GM23248 (cell line): ENCODE measurements around the gene FKBP1C. TPM values are rescaled to one million over a fixed set of nuclear protein-coding genes. Genes with fewer than 3 reads are reported as not detected.

Source experiments
- DNase-seq: peaks from one replicate; pipeline ENCODE4 v3.0.0-alpha.2; 2015
- H2AFZ ChIP-seq: fragments of 200-600 bp; sonication (generic); 2 replicates; pipeline ENCODE4 v1.6.1; 2016; ENCODE audit warnings: antibody characterized with exemption
- H3F3A ChIP-seq: fragments of 200-600 bp; sonication (generic); 2 replicates; pipeline ENCODE4 v1.6.1; 2016; ENCODE audit warnings: mild to moderate bottlenecking, antibody characterized with exemption, mixed run types; ENCODE audit not compliant: insufficient read depth
- H3K27ac ChIP-seq: fragments of 200-600 bp; sonication (generic); 2 replicates; pipeline ENCODE4 v1.5.1; 2016; ENCODE audit warnings: mild to moderate bottlenecking
- H3K27me3 ChIP-seq: fragments of 200-600 bp; sonication (generic); replicated peaks from 2 replicates; pipeline ENCODE4 v1.6.1; 2016; ENCODE audit warnings: mild to moderate bottlenecking; ENCODE audit not compliant: insufficient read depth
- H3K36me3 ChIP-seq: fragments of 200-600 bp; sonication (generic); 2 replicates; pipeline ENCODE4 v1.6.1; 2016; ENCODE audit warnings: low read depth, mild to moderate bottlenecking
- H3K4me1 ChIP-seq: fragments of 200-600 bp; sonication (generic); 2 replicates; pipeline ENCODE4 v1.6.1; 2016; ENCODE audit warnings: mild to moderate bottlenecking; ENCODE audit not compliant: insufficient read depth
- H3K4me2 ChIP-seq: fragments of 200-600 bp; sonication (generic); one replicate; pipeline ENCODE4 v1.6.1; 2016; ENCODE audit warnings: mild to moderate bottlenecking; ENCODE audit not compliant: unreplicated experiment
- H3K4me3 ChIP-seq: fragments of 200-600 bp; sonication (generic); 2 replicates; pipeline ENCODE4 v1.5.1; 2016; ENCODE audit warnings: mild to moderate bottlenecking
- H3K79me2 ChIP-seq: fragments of 200-600 bp; sonication (generic); 2 replicates; pipeline ENCODE4 v1.6.1; 2016; ENCODE audit warnings: mild to moderate bottlenecking; ENCODE audit not compliant: insufficient read depth
- H3K9ac ChIP-seq: fragments of 200-600 bp; sonication (generic); 2 replicates; pipeline ENCODE4 v1.6.1; 2016; ENCODE audit warnings: mild to moderate bottlenecking
- H3K9me2 ChIP-seq: fragments of 200-600 bp; sonication (generic); 2 replicates; pipeline ENCODE4 v1.6.1; 2016; ENCODE audit warnings: mixed run types, mild to moderate bottlenecking, moderate library complexity; ENCODE audit not compliant: insufficient read depth
- H3K9me3 ChIP-seq: fragments of 200-600 bp; sonication (generic); one replicate; pipeline ENCODE4 v1.6.1; 2017; ENCODE audit warnings: low read depth
- H4K20me1 ChIP-seq: fragments of 200-600 bp; sonication (generic); 2 replicates; pipeline ENCODE4 v1.6.0; 2016; ENCODE audit not compliant: insufficient read depth
- EZH2 ChIP-seq: fragments of 200-600 bp; sonication (generic); IDR thresholded peaks from 2 replicates; pipeline ENCODE4 v1.6.1; 2018; ENCODE audit warnings: antibody characterized with exemption, mild to moderate bottlenecking; ENCODE audit not compliant: insufficient read depth, poor library complexity, severe bottlenecking
- EZH2phosphoT487 ChIP-seq: fragments of 200-600 bp; sonication (generic); IDR thresholded peaks from 2 replicates; pipeline ENCODE4 v1.6.1; 2018; ENCODE audit warnings: antibody characterized with exemption, moderate library complexity, mild to moderate bottlenecking, low read depth; ENCODE audit not compliant: insufficient read depth
- WGBS, 2 experiments: methylation state at CpG; one replicate each; pipeline ENCODE4 v1.1.6; 2015 to 2017; ENCODE audit warnings: low lambda C conversion rate in 2 of 2, low coverage in 1 of 2; ENCODE audit errors: missing lambda C conversion rate in 2 of 2; 5-methylcytosine and 5-hydroxymethylcytosine counted together
- in situ Hi-C: fragments of 300-500 bp; cut with MboI; formaldehyde crosslinking; loops from 2 replicates; pipeline ENCODE4 v1.15.0; 2020
- polyA plus RNA-seq: library from polyadenylated mRNA; unstranded; fragments of >200 nt; fragmentation: Nextera tagmentation; extraction: Ambion mirVana; gene quantifications from 2 replicates; pipeline ENCODE4 v1.2.1, GENCODE V29; 2016
- total RNA-seq: library from RNA; depleted of rRNA; stranded (reverse); fragments of >200 nt; shearing (Covaris generic); gene quantifications from 2 replicates; pipeline ENCODE4 v1.2.3, GENCODE V29; 2014

Gene FKBP1C
- total and polyA plus RNA-seq, 2 experiments from 2014 or later, result 0.11 to 1.6 TPM

DNA sequence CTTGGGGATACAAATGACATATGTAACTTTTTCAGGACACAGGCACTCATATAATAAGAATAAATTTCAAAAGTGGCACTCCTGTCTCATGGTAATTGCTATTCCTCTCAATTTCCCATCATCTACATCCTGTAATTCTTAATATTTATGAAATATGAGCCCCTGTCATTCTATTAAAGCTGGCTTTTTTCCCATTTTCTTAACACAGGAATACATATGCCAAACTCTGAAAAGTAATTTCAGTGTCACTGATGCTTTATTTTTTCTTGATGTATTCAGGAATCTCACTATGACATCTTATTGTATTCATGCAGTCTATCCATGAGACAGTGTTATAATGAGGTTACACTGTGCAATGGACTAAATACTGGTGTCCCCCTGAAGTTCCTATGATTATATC is 24.3 kb upstream of the FKBP1C start:
- H2AFZ ChIP-seq, result no peak overlapping the region
- in situ Hi-C loops, result no loop called here
- no peak for DNase-seq

GRCh38 chr6:63188828-63189227 is 22.4 kb upstream of the FKBP1C start:
- no peaks in the 10 kb centered on the region for H4K20me1 ChIP-seq
- no peak overlapping the region for H3K9ac ChIP-seq
- H3F3A ChIP-seq, result no peaks in the 10 kb centered on the region
- no peak for DNase-seq
- H2AFZ ChIP-seq, result no peak overlapping the region
- in situ Hi-C loops, result no loop called here
- no peak overlapping the region for H3K27ac ChIP-seq
- no peaks in the 10 kb centered on the region for H3K9me2 ChIP-seq
- H3K27me3 ChIP-seq, result no peaks in the 10 kb centered on the region
- H3K36me3 ChIP-seq, result no peaks in the 10 kb centered on the region
- no peaks in the 10 kb centered on the region for H3K79me2 ChIP-seq
- TF ChIP-seq EZH2 (no peak), EZH2phosphoT487 (no peak)
- H3K4me2 ChIP-seq, result no peak overlapping the region
- no peak overlapping the region for H3K4me3 ChIP-seq
- H3K4me1 ChIP-seq, result no peaks in the 10 kb centered on the region
- no peaks in the 10 kb centered on the region for H3K9me3 ChIP-seq

More for the DNA sequence above, 24.3 kb upstream of the FKBP1C start:
- Histone ChIP-seq H3K9me3 (no peaks in the 10 kb centered on the region), H3K27me3 (no peaks in the 10 kb centered on the region), H3K36me3 (no peaks in the 10 kb centered on the region), H3K9ac (no peak overlapping the region), H3K4me3 (no peak overlapping the region), H3K4me2 (no peak overlapping the region), H3K4me1 (no peaks in the 10 kb centered on the region), H3K79me2 (no peaks in the 10 kb centered on the region), H3K27ac (no peak overlapping the region), H4K20me1 (no peaks in the 10 kb centered on the region), H3F3A (no peaks in the 10 kb centered on the region), H3K9me2 (no peaks in the 10 kb centered on the region)
- TF ChIP-seq EZH2phosphoT487, result no peak
- TF ChIP-seq EZH2, result no peak

DNA sequence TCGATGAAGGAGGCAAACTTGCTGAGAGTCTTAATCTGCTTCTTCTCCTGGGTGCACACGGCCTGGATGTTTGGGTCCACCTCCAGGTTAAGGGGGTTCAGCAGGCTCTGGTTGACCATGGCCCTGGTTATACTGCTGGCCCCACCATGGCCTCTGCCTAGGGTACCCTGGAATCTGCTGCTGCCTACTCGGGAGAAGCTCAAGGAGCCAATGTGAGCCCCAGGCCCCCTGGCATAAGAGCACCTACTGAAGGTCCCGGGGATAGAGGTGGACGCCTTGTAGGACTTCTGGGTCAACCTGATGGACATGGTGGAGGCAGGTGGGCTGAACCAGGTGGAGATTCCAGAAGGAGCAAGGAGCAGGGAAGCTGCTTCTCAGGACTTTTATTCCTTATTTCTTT is 17.9 kb upstream of the FKBP1C start:
- in situ Hi-C loops, result no loop called here
- Histone ChIP-seq H3K9me2 (no peaks in the 10 kb centered on the region), H3K9me3 (no peaks in the 10 kb centered on the region), H3F3A (no peaks in the 10 kb centered on the region), H3K9ac (no peak overlapping the region), H3K27me3 (no peaks in the 10 kb centered on the region), H3K79me2 (no peaks in the 10 kb centered on the region), H3K4me1 (no peaks in the 10 kb centered on the region), H4K20me1 (no peaks in the 10 kb centered on the region), H3K36me3 (no peaks in the 10 kb centered on the region), H3K27ac (no peak overlapping the region), H3K4me2 (no peak overlapping the region), H3K4me3 (no peak overlapping the region), H2AFZ (no peak overlapping the region)
- WGBS, 2 experiments, result 19 to 26% methylated on average over 5 of the region's 5 CpGs
- TF ChIP-seq EZH2 (no peak), EZH2phosphoT487 (no peak)
- DNase-seq, result no peak

DNA sequence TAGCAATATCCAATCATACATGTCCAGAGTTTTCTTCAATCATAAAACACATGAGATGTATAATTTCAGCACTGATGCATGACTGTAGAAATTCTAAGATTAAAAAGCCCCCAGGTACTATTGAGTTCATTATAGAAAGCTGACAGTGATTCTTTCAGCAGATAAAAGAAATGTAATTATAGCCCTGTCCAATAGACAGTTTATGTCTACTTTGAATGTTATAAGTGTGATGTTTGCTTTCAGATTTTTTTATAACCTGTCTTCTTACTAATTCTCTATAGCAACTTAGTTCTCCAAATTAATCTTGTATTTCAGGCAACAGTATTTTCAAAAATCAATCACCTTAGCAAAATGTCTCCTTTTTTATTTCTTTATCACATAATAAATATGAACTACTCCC is 13.5 kb upstream of the FKBP1C start:
- H3K9me2 ChIP-seq, result no peaks in the 10 kb centered on the region
- H4K20me1 ChIP-seq, result no peaks in the 10 kb centered on the region
- no peaks in the 10 kb centered on the region for H3F3A ChIP-seq
- H2AFZ ChIP-seq, result no peak overlapping the region
- no peaks in the 10 kb centered on the region for H3K9me3 ChIP-seq
- no peaks in the 10 kb centered on the region for H3K79me2 ChIP-seq
- H3K27ac ChIP-seq, result no peak overlapping the region
- H3K4me1 ChIP-seq, result no peaks in the 10 kb centered on the region
- no peak overlapping the region for H3K4me3 ChIP-seq
- no peak for DNase-seq
- no peak for TF ChIP-seq EZH2phosphoT487
- no peak for TF ChIP-seq EZH2
- no peak overlapping the region for H3K9ac ChIP-seq
- H3K36me3 ChIP-seq, result no peaks in the 10 kb centered on the region
- H3K4me2 ChIP-seq, result no peak overlapping the region
- in situ Hi-C loops, result no loop called here
- no peaks in the 10 kb centered on the region for H3K27me3 ChIP-seq

- WGBS, 2 experiments, result 65 to 73% methylated on average over 2 of the region's 2 CpGs
- H3K4me3 ChIP-seq, result no peak overlapping the region
- H3K4me1 ChIP-seq, result no peaks in the 10 kb centered on the region
Measured at GRCh38 chr6:63213325-63213724, 2.1 kb downstream of the FKBP1C start.

More at GRCh38 chr6:63213325-63213724, 2.1 kb downstream of the FKBP1C start:
- H3K36me3 ChIP-seq, result no peaks in the 10 kb centered on the region
- TF ChIP-seq EZH2 (no peak), EZH2phosphoT487 (no peak)
- H3K9me3 ChIP-seq, result no peaks in the 10 kb centered on the region
- no peaks in the 10 kb centered on the region for H3K9me2 ChIP-seq
- H3K4me2 ChIP-seq, result no peak overlapping the region
- in situ Hi-C loops, result no loop called here
- H3K79me2 ChIP-seq, result no peaks in the 10 kb centered on the region
- H2AFZ ChIP-seq, result no peak overlapping the region
- H3K27me3 ChIP-seq, result no peaks in the 10 kb centered on the region
- H3K27ac ChIP-seq, result no peak overlapping the region
- H3K9ac ChIP-seq, result no peak overlapping the region
- H4K20me1 ChIP-seq, result no peaks in the 10 kb centered on the region
- no peaks in the 10 kb centered on the region for H3F3A ChIP-seq
- no peak for DNase-seq
